GM12891 (cell line): ENCODE data around the gene CDK9.

Experiments used
- PAX5 ChIP-seq: IDR thresholded peaks from 2 replicates; pipeline ENCODE4 v1.6.1; 2011; ENCODE audit warnings: low read length, moderate library complexity, mild to moderate bottlenecking; ENCODE audit not compliant: insufficient read depth, severe bottlenecking
- POLR2A ChIP-seq: IDR thresholded peaks from 2 replicates; pipeline ENCODE4 v1.6.1; 2011; ENCODE audit warnings: low read depth, low read length, control low read depth
- POLR2AphosphoS5 ChIP-seq: IDR thresholded peaks from 2 replicates; pipeline ENCODE4 v1.6.1; 2011; ENCODE audit warnings: low read depth, low read length, control low read depth
- SPI1 ChIP-seq: IDR thresholded peaks from 2 replicates; pipeline ENCODE4 v1.6.1; 2011; ENCODE audit warnings: low read depth, low read length, control low read depth
- TAF1 ChIP-seq: IDR thresholded peaks from 2 replicates; pipeline ENCODE4 v1.6.1; 2011; ENCODE audit warnings: low read depth, low read length, control low read depth

GRCh38 chr9:127805620-127806019 lies 19.8 kb downstream of the CDK9 start:
- TF ChIP-seq POLR2AphosphoS5 (no peak), TAF1 (no peak), POLR2A (no peak), SPI1 (no peak), PAX5 (no peak)
